IMR-90 (cell line): Measurements from ENCODE around the gene ZDHHC1. TPM values are rescaled to one million over a fixed set of nuclear protein-coding genes. Genes with fewer than 3 reads are reported as not detected.
A peak's percentile ranks its signal among the peaks of the same experiment; 100 is the strongest.

Source experiments
- ATAC-seq: fragments of 200-7000 bp; cut with Tn5 transposase; 2 replicates; pipeline ENCODE4 v1.9.1; 2020; ENCODE audit warnings: low read depth, mild to moderate bottlenecking, moderate library complexity
- BruUV-seq: library from RNA; stranded (reverse); fragments of 400-500 nt; replicated peaks from 2 replicates; lab custom pipeline; 2021; lab: Mats Ljungman, UMichigan
- CTCF ChIA-PET: fragments of 300-600 bp; formaldehyde crosslinking; extraction: SDS; loops from one replicate; lab custom pipeline; 2021; ENCODE audit warnings: antibody characterized with exemption; lab: Yijun Ruan, JAX
- POLR2A ChIA-PET: fragments of 300-600 bp; sonication (Branson Sonifier 250); formaldehyde crosslinking; loops from one replicate; lab custom pipeline; 2022; ENCODE audit warnings: antibody characterized with exemption; ENCODE audit not compliant: unreplicated experiment; lab: Charles Lee
- DNase-seq: peaks from one replicate; pipeline ENCODE4 v3.0.0; 2013
- H2AFZ ChIP-seq: replicated peaks from 2 replicates; pipeline ENCODE3; 2013; ENCODE audit warnings: low read length, mild to moderate bottlenecking; ENCODE audit not compliant: poor library complexity
- H2AK5ac ChIP-seq: 2 replicates; pipeline ENCODE4 v1.6.1; 2013; ENCODE audit warnings: low read depth, low read length, inconsistent platforms
- H2AK9ac ChIP-seq: replicated peaks from 2 replicates; pipeline ENCODE3; 2013; ENCODE audit warnings: mild to moderate bottlenecking, low read depth, low read length, moderate library complexity; ENCODE audit not compliant: poor library complexity
- H2BK120ac ChIP-seq: 2 replicates; pipeline ENCODE4 v1.6.1; 2013; ENCODE audit warnings: low read depth, low read length, inconsistent platforms
- H2BK15ac ChIP-seq: 3 replicates; pipeline ENCODE4 v1.6.1; 2013; ENCODE audit warnings: low read depth, low read length, inconsistent platforms
- H2BK20ac ChIP-seq: 2 replicates; pipeline ENCODE4 v1.6.1; 2013; ENCODE audit warnings: low read depth, mild to moderate bottlenecking, inconsistent platforms, low read length, moderate library complexity
- H2BK5ac ChIP-seq: 2 replicates; pipeline ENCODE4 v1.6.1; 2013; ENCODE audit warnings: mild to moderate bottlenecking, low read depth, low read length, inconsistent platforms; ENCODE audit not compliant: poor library complexity, severe bottlenecking
- H3K14ac ChIP-seq: replicated peaks from 2 replicates; pipeline ENCODE4 v1.6.1; 2013; ENCODE audit warnings: low read depth, low read length, inconsistent platforms
- H3K18ac ChIP-seq: 2 replicates; pipeline ENCODE4 v1.6.1; 2013; ENCODE audit warnings: low read depth, low read length, control low read depth
- H3K23ac ChIP-seq: 2 replicates; pipeline ENCODE4 v1.6.1; 2013; ENCODE audit warnings: low read depth, low read length, inconsistent platforms
- H3K27ac ChIP-seq: 2 replicates; pipeline ENCODE4 v1.5.1; 2013; ENCODE audit warnings: mild to moderate bottlenecking, control low read depth, low read length; ENCODE audit not compliant: insufficient read depth
- H3K27me3 ChIP-seq: 2 replicates; pipeline ENCODE4 v1.6.1; 2013; ENCODE audit warnings: low read length; ENCODE audit not compliant: control insufficient read depth, insufficient read depth
- H3K36me3 ChIP-seq: 2 replicates; pipeline ENCODE4 v1.6.1; 2013; ENCODE audit warnings: low read length, mixed read lengths; ENCODE audit not compliant: control insufficient read depth, insufficient read depth
- H3K4ac ChIP-seq: 2 replicates; pipeline ENCODE4 v1.6.1; 2013; ENCODE audit warnings: low read depth, low read length, inconsistent platforms
- H3K4me1 ChIP-seq: 2 replicates; pipeline ENCODE4 v1.6.1; 2013; ENCODE audit warnings: low read length, mixed read lengths; ENCODE audit not compliant: control insufficient read depth, insufficient read depth
- H3K4me2 ChIP-seq: 2 replicates; pipeline ENCODE4 v1.6.1; 2013; ENCODE audit warnings: low read depth, mild to moderate bottlenecking, control low read depth, low read length, moderate library complexity
- H3K4me3 ChIP-seq: 2 replicates; pipeline ENCODE4 v1.5.1; 2013; ENCODE audit warnings: low read depth, mild to moderate bottlenecking, control low read depth, low read length, moderate library complexity; ENCODE audit not compliant: insufficient read depth
- H3K56ac ChIP-seq: 2 replicates; pipeline ENCODE4 v1.6.1; 2013; ENCODE audit warnings: low read length, inconsistent platforms; ENCODE audit not compliant: insufficient read depth; ENCODE audit errors: extremely low read depth
- H3K79me1 ChIP-seq, 2 experiments: 2 replicates each; pipeline ENCODE4 v1.6.1; 2013; ENCODE audit warnings: low read length in 2 of 2, inconsistent platforms in 1 of 2, low read depth in 1 of 2
- H3K9ac ChIP-seq: 2 replicates; pipeline ENCODE4 v1.6.1; 2013; ENCODE audit warnings: low read depth, low read length, control low read depth
- H3K9me1 ChIP-seq: 2 replicates; pipeline ENCODE4 v1.6.1; 2013; ENCODE audit warnings: low read length, inconsistent platforms; ENCODE audit not compliant: insufficient read depth
- H3K9me3 ChIP-seq: 2 replicates; pipeline ENCODE4 v1.6.1; 2013; ENCODE audit warnings: low read length; ENCODE audit not compliant: control insufficient read depth, insufficient read depth
- H4K20me1 ChIP-seq: 2 replicates; pipeline ENCODE4 v1.6.1; 2013; ENCODE audit warnings: low read length, inconsistent platforms; ENCODE audit not compliant: insufficient read depth
- H4K5ac ChIP-seq: 2 replicates; pipeline ENCODE4 v1.6.1; 2013; ENCODE audit warnings: mild to moderate bottlenecking, low read depth, low read length, control low read depth
- H4K8ac ChIP-seq, 2 experiments: 2 replicates each; pipeline ENCODE4 v1.6.1; 2013; ENCODE audit warnings: low read depth in 2 of 2, low read length in 2 of 2, control low read depth in 1 of 2, inconsistent platforms in 1 of 2
- H4K91ac ChIP-seq: 2 replicates; pipeline ENCODE4 v1.6.1; 2013; ENCODE audit warnings: low read depth, low read length, inconsistent platforms; ENCODE audit not compliant: insufficient read depth
- BHLHE40 ChIP-seq: fragments of 150-350 bp; IDR thresholded peaks from 2 replicates; pipeline ENCODE4 v1.6.1; 2016; ENCODE audit warnings: mild to moderate bottlenecking, low read depth, low read length
- CEBPB ChIP-seq: IDR thresholded peaks from 2 replicates; pipeline ENCODE4 v1.6.1; 2012; ENCODE audit warnings: low read depth, low read length, improper control_type of control experiment
- CHD1 ChIP-seq: IDR thresholded peaks from 2 replicates; pipeline ENCODE4 v1.6.1; 2012; ENCODE audit warnings: low read depth, low read length, improper control_type of control experiment
- CTCF ChIP-seq: conservative IDR thresholded peaks from 2 replicates; pipeline ENCODE4 v1.5.1; 2012; ENCODE audit warnings: mild to moderate bottlenecking, low read depth, low read length, improper control_type of control experiment
- ELK1 ChIP-seq: fragments of 150-350 bp; IDR thresholded peaks from 2 replicates; pipeline ENCODE4 v1.6.1; 2016; ENCODE audit warnings: low read depth, mild to moderate bottlenecking, low read length, moderate library complexity, borderline replicate concordance
- FOS ChIP-seq: fragments of 150-350 bp; IDR thresholded peaks from 2 replicates; pipeline ENCODE4 v1.6.1; 2016; ENCODE audit warnings: low read depth, low read length
- MAFK ChIP-seq: IDR thresholded peaks from 2 replicates; pipeline ENCODE4 v1.6.1; 2012; ENCODE audit warnings: low read depth, low read length, improper control_type of control experiment
- MAZ ChIP-seq: IDR thresholded peaks from 2 replicates; pipeline ENCODE4 v1.6.1; 2012; ENCODE audit warnings: low read depth, mild to moderate bottlenecking, low read length, improper control_type of control experiment, moderate library complexity, borderline replicate concordance
- MXI1 ChIP-seq: IDR thresholded peaks from 2 replicates; pipeline ENCODE4 v1.6.1; 2012; ENCODE audit warnings: low read depth, mild to moderate bottlenecking, low read length, moderate library complexity, borderline replicate concordance
- NFE2L2 ChIP-seq: fragments of 150-350 bp; IDR thresholded peaks from 2 replicates; pipeline ENCODE4 v1.6.1; 2016; ENCODE audit warnings: low read depth, mild to moderate bottlenecking, low read length
- POLR2A ChIP-seq: IDR thresholded peaks from 2 replicates; pipeline ENCODE4 v1.6.1; 2012; ENCODE audit warnings: mild to moderate bottlenecking, low read depth, low read length
- RAD21 ChIP-seq: IDR thresholded peaks from 2 replicates; pipeline ENCODE4 v1.6.1; 2012; ENCODE audit warnings: low read length, improper control_type of control experiment
- RCOR1 ChIP-seq: IDR thresholded peaks from 2 replicates; pipeline ENCODE4 v1.6.1; 2012; ENCODE audit warnings: mild to moderate bottlenecking, low read length, improper control_type of control experiment; ENCODE audit not compliant: insufficient replicate concordance
- RFX5 ChIP-seq: IDR thresholded peaks from 2 replicates; pipeline ENCODE4 v1.8.0; 2012; ENCODE audit warnings: low read depth, mild to moderate bottlenecking, low read length, moderate library complexity
- SMC3 ChIP-seq: fragments of 150-350 bp; IDR thresholded peaks from 2 replicates; pipeline ENCODE4 v1.6.1; 2016; ENCODE audit warnings: low read depth, mild to moderate bottlenecking, antibody characterized with exemption, low read length, moderate library complexity
- USF2 ChIP-seq: fragments of 150-350 bp; IDR thresholded peaks from 2 replicates; pipeline ENCODE4 v1.6.1; 2017; ENCODE audit warnings: mild to moderate bottlenecking, antibody characterized with exemption, low read length, low read depth
- WGBS, 2 experiments: methylation state at CpG; one replicate each; pipeline versions ENCODE4 v1.1.5 to v1.1.7; 2013; ENCODE audit warnings: missing lambda C conversion rate in 2 of 2; ENCODE audit not compliant: insufficient read length in 1 of 2; ENCODE audit errors: extremely low coverage in 2 of 2; 5-methylcytosine and 5-hydroxymethylcytosine counted together
- dilution Hi-C: fragments of 300-500 bp; cut with HindIII; formaldehyde crosslinking; loops from one replicate; pipeline ENCODE4 v1.14.3; 2018; ENCODE audit warnings: low sequenced_read_pairs; ENCODE audit not compliant: unreplicated experiment
- in situ Hi-C: fragments of 300-500 bp; cut with MboI; formaldehyde crosslinking; loops from 3 replicates; pipeline ENCODE4 v1.14.3; 2019; ENCODE audit warnings: low sequenced_read_pairs, inconsistent platforms, mixed read lengths
- intact Hi-C: fragments of 100-400 bp; cut with micrococcal nuclease; formaldehyde crosslinking; loops from 2 replicates; pipeline ENCODE4 v1.10.0; 2022
- polyA plus RNA-seq, 3 experiments: library from polyadenylated mRNA; depleted of rRNA; stranded (reverse); fragments of >200 nt; gene quantifications; 2 replicates each; pipeline ENCODE4 v1.2.3, GENCODE V29; 2012; ENCODE audit warnings: low replicate concordance in 1 of 3
- total RNA-seq: library from RNA; depleted of rRNA; stranded (reverse); fragments of >200 nt; gene quantifications from 2 replicates; pipeline ENCODE4 v1.2.3, GENCODE V29; 2012

ZDHHC1 gene
- total and polyA plus RNA-seq, 2 of the 4 experiments (the other 2 are of a cell fraction), result 2.0 to 5.9 TPM

- H2BK15ac ChIP-seq, result no peak overlapping the region
- BruUV-seq, result no TSS peak
- H3K4ac ChIP-seq, result no peak overlapping the region; the same call in 1 of the 2 replicates
- no peak overlapping the region for H3K18ac ChIP-seq
- H2AK5ac ChIP-seq, result no peak overlapping the region
- H4K20me1 ChIP-seq, result peaks cover 93% of the 10 kb centered on the region
- dilution Hi-C loops, result no loop called here
- no peak overlapping the region for H3K4me2 ChIP-seq
- H3K14ac ChIP-seq, result 0 out of 2 replicates have a peak overlapping the region, but pooled peaks have one; percentile 3
- H3K9ac ChIP-seq, result no peak overlapping the region
- no peak overlapping the region for H2BK5ac ChIP-seq
- H3K4me3 ChIP-seq, result no peak overlapping the region
- no peak for DNase-seq
- no peak overlapping the region for H2AFZ ChIP-seq
- H3K23ac ChIP-seq, result no peak overlapping the region
- no peak for TF ChIP-seq BHLHE40
- TF ChIP-seq NFE2L2, result no peak
- no peak for TF ChIP-seq CEBPB
- no peak for TF ChIP-seq CHD1
- TF ChIP-seq POLR2A, result no peak
- TF ChIP-seq RAD21, result no peak
- no peak for TF ChIP-seq RCOR1
- no peak for TF ChIP-seq MAZ
- TF ChIP-seq MAFK, result no peak
- no peak for TF ChIP-seq MXI1
- no peak for TF ChIP-seq ELK1
- TF ChIP-seq USF2, result no peak
- no peak for TF ChIP-seq FOS
- no peak for TF ChIP-seq RFX5
- TF ChIP-seq CTCF, result no peak
- TF ChIP-seq SMC3, result no peak
- peaks cover 6% of the 10 kb centered on the region for H3K36me3 ChIP-seq
- intact Hi-C loops, result no loop called here
- no peak overlapping the region for H2BK120ac ChIP-seq
- WGBS, 2 experiments, result no CpG with 5 or more reads among the region's 3 CpGs
- H3K9me3 ChIP-seq, result no peaks in the 10 kb centered on the region
- H4K91ac ChIP-seq, result no peak overlapping the region; the same call in 1 of the 2 replicates
- no peak overlapping the region for H2BK20ac ChIP-seq
- in situ Hi-C loops, result loop anchor here (10.0 kb wide), 2 partner anchors 205 to 495 kb away; partner anchors contain the start of gene CES3
- peaks cover 11% of the 10 kb centered on the region for H3K9me1 ChIP-seq
- no peak overlapping the region for H3K56ac ChIP-seq
- H2AK9ac ChIP-seq, result no peak overlapping the region
- no peaks in the 10 kb centered on the region for H3K27me3 ChIP-seq
- ChIA-PET CTCF (no interaction called here), POLR2A (no interaction called here)
- peaks cover 17 to 92% of the 10 kb centered on the region in 2 experiments for H3K79me1 ChIP-seq
- no peak overlapping the region for H4K5ac ChIP-seq
- peaks cover 27% of the 10 kb centered on the region for H3K4me1 ChIP-seq
- no peak; the same call in 1 of the 2 replicates for ATAC-seq
- H4K8ac ChIP-seq, result no peak overlapping the region
- no peak overlapping the region for H3K27ac ChIP-seq
Observed at GRCh38 chr16:67459861-67460150, 43.5 kb upstream of the ZDHHC1 start.
